Osteoblast (primary cell): ENCODE results near the gene ADI1. TPM values are rescaled to one million over a fixed set of nuclear protein-coding genes. Genes with fewer than 3 reads are reported as not detected.

Source experiments
- DNase-seq: peaks from one replicate; pipeline ENCODE4 v3.0.0; 2011; ENCODE audit warnings: low spot score, mixed read lengths; ENCODE audit not compliant: insufficient read length; ENCODE audit errors: missing footprints
- H2AFZ ChIP-seq: 2 replicates; pipeline ENCODE4 v1.6.0; 2011; ENCODE audit warnings: mild to moderate bottlenecking, low read length
- H3K27ac ChIP-seq: 2 replicates; pipeline ENCODE4 v1.5.1; 2011; ENCODE audit warnings: mild to moderate bottlenecking, low read depth, low read length, moderate library complexity
- H3K27me3 ChIP-seq: 2 replicates; pipeline ENCODE4 v1.6.0; 2012; ENCODE audit warnings: mild to moderate bottlenecking, control low read depth, inconsistent platforms, low read length, moderate library complexity; ENCODE audit not compliant: insufficient read depth
- H3K36me3 ChIP-seq: 2 replicates; pipeline ENCODE4 v1.5.1; 2011; ENCODE audit warnings: mild to moderate bottlenecking, low read length, control low read depth, moderate library complexity; ENCODE audit not compliant: insufficient read depth
- H3K4me1 ChIP-seq: 2 replicates; pipeline ENCODE4 v1.5.1; 2011; ENCODE audit warnings: mild to moderate bottlenecking, low read length, control low read depth, moderate library complexity; ENCODE audit not compliant: insufficient read depth
- H3K4me2 ChIP-seq: 2 replicates; pipeline ENCODE4 v1.6.0; 2011; ENCODE audit warnings: mild to moderate bottlenecking, low read length; ENCODE audit not compliant: insufficient read depth
- H3K4me3 ChIP-seq: fragments of 200-600 bp; sonication (generic); 3 replicates; pipeline ENCODE4 v1.5.1; 2012; ENCODE audit warnings: mild to moderate bottlenecking, low read length, inconsistent platforms; ENCODE audit not compliant: insufficient read depth
- H3K79me2 ChIP-seq: 2 replicates; pipeline ENCODE4 v1.6.0; 2012; ENCODE audit warnings: mild to moderate bottlenecking, low read length, control low read depth, inconsistent platforms; ENCODE audit not compliant: insufficient read depth
- H3K9me3 ChIP-seq: 2 replicates; pipeline ENCODE4 v1.5.1; 2011; ENCODE audit warnings: low read depth, low read length, control low read depth
- H4K20me1 ChIP-seq: 2 replicates; pipeline ENCODE4 v1.6.0; 2012; ENCODE audit warnings: mild to moderate bottlenecking, low read length, control low read depth; ENCODE audit not compliant: insufficient read depth
- total RNA-seq: library from RNA; depleted of rRNA; stranded (reverse); fragments of >200 nt; gene quantifications from 2 replicates; pipeline ENCODE4 v1.2.3, GENCODE V29; 2012
- TF ChIP-seq, protein P1 (sequence below): IDR thresholded peaks from 2 replicates; pipeline ENCODE4 v1.5.1; 2011; ENCODE audit warnings: mild to moderate bottlenecking, low read depth, low read length, moderate library complexity; ENCODE audit errors: extremely low read depth

Gene ADI1
- total RNA-seq, 1 donor: 55.4 TPM

DNA sequence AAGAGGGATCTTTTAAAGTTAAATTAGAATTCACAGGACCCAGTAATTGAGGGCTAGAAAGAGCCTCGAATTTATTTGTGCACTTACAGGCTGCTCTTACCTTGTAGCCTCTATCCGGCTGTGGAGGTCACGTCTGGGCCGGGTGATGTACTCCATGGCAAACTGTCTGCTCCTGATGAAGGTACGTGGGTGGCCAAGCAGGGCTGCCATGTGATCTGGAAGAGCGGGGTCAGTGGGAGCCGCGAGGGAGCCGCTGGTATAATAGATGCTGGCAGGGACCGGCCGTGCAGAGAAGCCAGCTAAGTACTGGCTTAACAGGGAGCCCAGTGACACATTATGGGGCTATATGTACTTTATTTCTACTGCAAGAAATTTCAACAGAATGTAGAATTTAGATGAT, 59.2 kb downstream of the ADI1 start:
- Histone ChIP-seq H3K9me3 (no peaks in the 10 kb centered on the region), H3K4me3 (no peak overlapping the region), H3K79me2 (no peaks in the 10 kb centered on the region), H3K4me1 (peaks cover 6% of the 10 kb centered on the region), H2AFZ (no peak overlapping the region), H3K36me3 (peaks cover 39% of the 10 kb centered on the region), H3K27ac (no peak overlapping the region), H3K4me2 (no peak overlapping the region), H4K20me1 (no peaks in the 10 kb centered on the region), H3K27me3 (no peaks in the 10 kb centered on the region)
- TF ChIP-seq, protein P1, sequence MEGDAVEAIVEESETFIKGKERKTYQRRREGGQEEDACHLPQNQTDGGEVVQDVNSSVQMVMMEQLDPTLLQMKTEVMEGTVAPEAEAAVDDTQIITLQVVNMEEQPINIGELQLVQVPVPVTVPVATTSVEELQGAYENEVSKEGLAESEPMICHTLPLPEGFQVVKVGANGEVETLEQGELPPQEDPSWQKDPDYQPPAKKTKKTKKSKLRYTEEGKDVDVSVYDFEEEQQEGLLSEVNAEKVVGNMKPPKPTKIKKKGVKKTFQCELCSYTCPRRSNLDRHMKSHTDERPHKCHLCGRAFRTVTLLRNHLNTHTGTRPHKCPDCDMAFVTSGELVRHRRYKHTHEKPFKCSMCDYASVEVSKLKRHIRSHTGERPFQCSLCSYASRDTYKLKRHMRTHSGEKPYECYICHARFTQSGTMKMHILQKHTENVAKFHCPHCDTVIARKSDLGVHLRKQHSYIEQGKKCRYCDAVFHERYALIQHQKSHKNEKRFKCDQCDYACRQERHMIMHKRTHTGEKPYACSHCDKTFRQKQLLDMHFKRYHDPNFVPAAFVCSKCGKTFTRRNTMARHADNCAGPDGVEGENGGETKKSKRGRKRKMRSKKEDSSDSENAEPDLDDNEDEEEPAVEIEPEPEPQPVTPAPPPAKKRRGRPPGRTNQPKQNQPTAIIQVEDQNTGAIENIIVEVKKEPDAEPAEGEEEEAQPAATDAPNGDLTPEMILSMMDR: no peak
- peak; percentile 48 for DNase-seq

DNA sequence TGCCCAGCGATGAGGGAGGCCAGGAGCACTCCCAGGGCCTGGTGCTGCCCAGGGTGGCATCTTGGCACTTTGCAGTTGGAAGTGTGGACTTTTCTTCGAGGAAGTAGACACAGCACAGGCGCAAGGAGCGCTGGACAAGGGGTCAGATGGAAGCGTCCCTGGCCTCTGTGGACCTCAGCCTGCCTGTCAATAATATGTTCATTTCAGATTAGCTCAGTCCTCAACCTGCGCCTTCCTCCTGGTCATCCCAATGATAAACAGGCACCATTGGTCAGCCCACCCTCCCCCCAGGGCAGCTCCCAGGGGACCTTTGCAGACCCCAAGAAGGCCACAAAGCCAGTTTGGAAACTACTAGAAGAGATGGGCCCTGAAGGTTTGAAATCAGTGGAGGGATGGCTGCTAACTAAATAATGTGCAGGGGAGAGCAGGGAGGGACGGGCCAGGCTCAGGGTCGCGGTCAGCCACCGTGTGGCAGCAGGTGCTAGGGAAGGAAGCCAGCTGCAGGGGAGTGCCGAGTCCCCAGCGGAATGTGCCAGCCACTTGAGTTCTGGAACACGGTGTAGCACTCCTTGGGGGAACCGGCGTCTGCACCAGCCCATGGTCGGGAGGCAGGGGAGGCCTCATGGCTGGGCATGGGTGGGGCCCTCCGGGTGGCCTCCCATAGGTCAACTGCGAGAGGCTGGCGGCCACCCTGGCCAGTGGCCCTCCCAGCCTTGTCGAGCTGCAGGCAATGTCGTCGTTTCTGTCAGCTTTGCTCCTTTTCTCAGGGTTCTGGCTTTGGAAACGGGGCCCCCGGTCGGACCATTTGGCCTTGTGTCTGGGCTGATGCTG, 59.9 kb downstream of the ADI1 start:
- DNase-seq: peak; percentile 53
- Histone ChIP-seq H2AFZ (no peak overlapping the region), H3K27ac (no peak overlapping the region), H3K36me3 (peaks cover 32% of the 10 kb centered on the region), H3K4me3 (no peak overlapping the region), H3K27me3 (no peaks in the 10 kb centered on the region), H4K20me1 (no peaks in the 10 kb centered on the region), H3K4me1 (peaks cover 5% of the 10 kb centered on the region), H3K79me2 (no peaks in the 10 kb centered on the region), H3K4me2 (no peak overlapping the region), H3K9me3 (no peaks in the 10 kb centered on the region)
- TF ChIP-seq, protein P1: no peak

DNA sequence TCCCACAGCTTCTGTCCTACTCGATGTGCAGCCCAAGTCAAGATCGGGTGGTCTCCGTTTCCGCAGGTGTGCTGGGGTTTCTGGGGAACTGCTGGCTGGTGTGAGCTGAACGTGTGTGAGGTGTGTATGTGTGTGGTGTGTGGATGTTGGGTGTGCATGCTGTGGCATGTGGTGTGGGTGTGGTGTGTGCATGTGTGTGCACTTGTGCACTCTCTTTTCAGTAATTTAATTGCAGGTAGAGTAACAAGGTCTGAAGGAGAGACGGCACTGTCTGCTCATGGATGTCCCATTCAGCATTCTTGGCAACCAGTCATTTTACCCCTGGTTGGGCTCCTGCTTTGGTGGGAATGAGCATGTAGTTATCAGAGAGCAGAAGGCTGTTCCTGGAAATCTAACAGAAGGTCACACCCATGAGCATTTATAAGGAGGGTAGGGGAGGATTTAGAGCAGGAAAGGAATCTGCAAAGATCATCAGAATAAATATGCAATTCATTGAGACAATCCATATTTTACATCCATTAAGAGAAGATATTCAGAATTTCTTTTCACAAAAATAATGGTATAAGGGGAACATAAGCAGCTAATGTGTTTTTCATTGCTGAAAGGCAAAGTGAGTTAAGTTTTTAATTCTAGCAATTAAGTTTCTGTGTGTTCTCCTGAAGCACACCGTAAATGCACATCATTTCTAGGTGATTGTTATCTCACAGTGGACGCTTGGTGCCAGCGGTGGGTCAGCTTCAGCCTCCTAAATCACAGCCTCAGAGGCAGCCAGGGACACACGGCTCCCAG, 60.7 kb downstream of the ADI1 start:
- no peaks in the 10 kb centered on the region for H4K20me1 ChIP-seq
- H3K9me3 ChIP-seq: no peaks in the 10 kb centered on the region
- peak; percentile 81 for DNase-seq
- no peaks in the 10 kb centered on the region for H3K79me2 ChIP-seq
- no peak overlapping the region for H3K27ac ChIP-seq
- no peak overlapping the region for H2AFZ ChIP-seq
- TF ChIP-seq, protein P1: no peak
- no peaks in the 10 kb centered on the region for H3K27me3 ChIP-seq
- H3K36me3 ChIP-seq: peaks cover 31% of the 10 kb centered on the region
- no peak overlapping the region for H3K4me2 ChIP-seq
- H3K4me3 ChIP-seq: no peak overlapping the region
- peaks cover 5% of the 10 kb centered on the region for H3K4me1 ChIP-seq
